HEK293 (cell line): ENCODE results near the gene TMEM63A.

Experiments
- BCL11A ChIP-seq: fragments of 450-650 bp; formaldehyde crosslinking; IDR thresholded peaks from 2 replicates; pipeline ENCODE4 v1.5.1; 2016; ENCODE audit warnings: low read depth, missing biosample characterization, missing genetic modification characterization
- HOXD13 ChIP-seq: sonication (generic); formaldehyde crosslinking; IDR thresholded peaks from 2 replicates; pipeline ENCODE4 v1.8.0; 2022; ENCODE audit warnings: missing genetic modification reagents, borderline replicate concordance
- RBAK ChIP-seq: fragments of 450-650 bp; formaldehyde crosslinking; IDR thresholded peaks from 2 replicates; pipeline ENCODE4 v1.5.1; 2016; ENCODE audit warnings: missing biosample characterization, missing genetic modification characterization
- REPIN1 ChIP-seq: fragments of 450-650 bp; formaldehyde crosslinking; IDR thresholded peaks from 2 replicates; pipeline ENCODE4 v1.5.1; 2017; ENCODE audit warnings: missing biosample characterization, missing genetic modification characterization, low read depth
- SP3 ChIP-seq: fragments of 450-650 bp; formaldehyde crosslinking; IDR thresholded peaks from 2 replicates; pipeline ENCODE4 v1.5.1; 2016; ENCODE audit warnings: missing biosample characterization, missing genetic modification characterization
- ZFP41 ChIP-seq: fragments of 450-650 bp; formaldehyde crosslinking; IDR thresholded peaks from 2 replicates; pipeline ENCODE4 v1.5.1; 2016; ENCODE audit warnings: missing biosample characterization, missing genetic modification characterization, borderline replicate concordance
- ZFP69B ChIP-seq: fragments of 450-650 bp; formaldehyde crosslinking; IDR thresholded peaks from 2 replicates; pipeline ENCODE4 v1.5.1; 2016; ENCODE audit warnings: missing biosample characterization, missing genetic modification characterization
- ZNF114 ChIP-seq: fragments of 450-650 bp; formaldehyde crosslinking; IDR thresholded peaks from 2 replicates; pipeline ENCODE4 v1.5.0; 2017; ENCODE audit warnings: missing biosample characterization, missing genetic modification characterization
- ZNF155 ChIP-seq: fragments of 450-650 bp; formaldehyde crosslinking; IDR thresholded peaks from 2 replicates; pipeline ENCODE4 v1.5.1; 2016; ENCODE audit warnings: missing biosample characterization, missing genetic modification characterization
- ZNF184 ChIP-seq: fragments of 450-650 bp; IDR thresholded peaks from 2 replicates; pipeline ENCODE4 v1.5.1; 2018; ENCODE audit warnings: missing biosample characterization, mild to moderate bottlenecking, missing genetic modification characterization
- ZNF221 ChIP-seq: fragments of 450-650 bp; formaldehyde crosslinking; IDR thresholded peaks from 2 replicates; pipeline ENCODE4 v1.5.1; 2017; ENCODE audit warnings: missing biosample characterization, missing genetic modification characterization, borderline replicate concordance
- ZNF311 ChIP-seq: fragments of 450-650 bp; formaldehyde crosslinking; IDR thresholded peaks from 2 replicates; pipeline ENCODE4 v1.5.1; 2017; ENCODE audit warnings: missing biosample characterization, missing genetic modification characterization, borderline replicate concordance
- ZNF391 ChIP-seq: fragments of 450-650 bp; formaldehyde crosslinking; IDR thresholded peaks from 2 replicates; pipeline ENCODE4 v1.5.1; 2016; ENCODE audit warnings: low read depth, missing biosample characterization, missing genetic modification characterization, borderline replicate concordance
- ZNF394 ChIP-seq: fragments of 450-650 bp; formaldehyde crosslinking; IDR thresholded peaks from 2 replicates; pipeline ENCODE4 v1.5.1; 2016; ENCODE audit warnings: missing biosample characterization, missing genetic modification characterization, mild to moderate bottlenecking, moderate library complexity, borderline replicate concordance
- ZNF404 ChIP-seq: fragments of 450-650 bp; formaldehyde crosslinking; IDR thresholded peaks from 2 replicates; pipeline ENCODE4 v1.5.1; 2017; ENCODE audit warnings: missing biosample characterization, missing genetic modification characterization
- ZNF549 ChIP-seq: fragments of 450-650 bp; IDR thresholded peaks from 2 replicates; pipeline ENCODE4 v1.5.1; 2018; ENCODE audit warnings: missing biosample characterization, missing genetic modification characterization, mild to moderate bottlenecking, inconsistent platforms, moderate library complexity
- ZNF596 ChIP-seq: fragments of 450-650 bp; IDR thresholded peaks from 2 replicates; pipeline ENCODE4 v1.5.0; 2018; ENCODE audit warnings: missing biosample characterization, mild to moderate bottlenecking, missing genetic modification characterization, moderate library complexity
- ZNF621 ChIP-seq: fragments of 450-650 bp; formaldehyde crosslinking; IDR thresholded peaks from 2 replicates; pipeline ENCODE4 v1.5.1; 2017; ENCODE audit warnings: missing biosample characterization, missing genetic modification characterization
- ZNF623 ChIP-seq: fragments of 450-650 bp; formaldehyde crosslinking; IDR thresholded peaks from 2 replicates; pipeline ENCODE4 v1.5.1; 2016; ENCODE audit warnings: missing biosample characterization, missing genetic modification characterization
- ZNF626 ChIP-seq: fragments of 450-650 bp; sonication (Bioruptor Pico); formaldehyde crosslinking; IDR thresholded peaks from 2 replicates; pipeline ENCODE4 v1.5.1; 2018; ENCODE audit warnings: missing biosample characterization, missing genetic modification characterization, inconsistent platforms
- ZNF645 ChIP-seq: fragments of 450-650 bp; formaldehyde crosslinking; IDR thresholded peaks from 2 replicates; pipeline ENCODE4; 2016; ENCODE audit warnings: missing biosample characterization, missing genetic modification characterization
- ZNF677 ChIP-seq: fragments of 450-650 bp; IDR thresholded peaks from 2 replicates; pipeline ENCODE4 v1.5.0; 2018; ENCODE audit warnings: missing biosample characterization, mild to moderate bottlenecking, missing genetic modification characterization, moderate library complexity
- ZNF830 ChIP-seq: fragments of 450-650 bp; IDR thresholded peaks from 2 replicates; pipeline ENCODE4 v1.5.0; 2018; ENCODE audit warnings: missing biosample characterization, missing genetic modification characterization, low read depth, mild to moderate bottlenecking, moderate library complexity
- ZNF837 ChIP-seq: fragments of 450-650 bp; formaldehyde crosslinking; IDR thresholded peaks from 2 replicates; pipeline ENCODE4 v1.5.1; 2016; ENCODE audit warnings: missing biosample characterization, missing genetic modification characterization
- ZSCAN16 ChIP-seq: fragments of 450-650 bp; formaldehyde crosslinking; IDR thresholded peaks from 2 replicates; pipeline ENCODE4 v1.5.1; 2016; ENCODE audit warnings: missing biosample characterization, missing genetic modification characterization
- TF ChIP-seq, protein P1 (sequence below): fragments of 450-650 bp; formaldehyde crosslinking; IDR thresholded peaks from 2 replicates; pipeline ENCODE4 v1.5.1; 2016; ENCODE audit warnings: missing biosample characterization, missing genetic modification characterization
- TF ChIP-seq, protein P2 (sequence below): fragments of 450-650 bp; formaldehyde crosslinking; IDR thresholded peaks from 2 replicates; pipeline ENCODE4 v1.5.1; 2017; ENCODE audit warnings: missing biosample characterization, missing genetic modification characterization
- TF ChIP-seq, protein P3 (sequence below): fragments of 450-650 bp; formaldehyde crosslinking; IDR thresholded peaks from 2 replicates; pipeline ENCODE4 v1.5.1; 2016; ENCODE audit warnings: missing biosample characterization, missing genetic modification characterization
- TF ChIP-seq, protein P4 (sequence below): fragments of 450-650 bp; formaldehyde crosslinking; optimal IDR thresholded peaks from 2 replicates; pipeline ENCODE3; 2016; ENCODE audit warnings: missing biosample characterization, mild to moderate bottlenecking, missing genetic modification characterization
- TF ChIP-seq, protein P5 (sequence below): fragments of 450-650 bp; formaldehyde crosslinking; IDR thresholded peaks from 2 replicates; pipeline ENCODE4 v1.5.1; 2016; ENCODE audit warnings: missing biosample characterization, missing genetic modification characterization

The TMEM63A gene

DNA sequence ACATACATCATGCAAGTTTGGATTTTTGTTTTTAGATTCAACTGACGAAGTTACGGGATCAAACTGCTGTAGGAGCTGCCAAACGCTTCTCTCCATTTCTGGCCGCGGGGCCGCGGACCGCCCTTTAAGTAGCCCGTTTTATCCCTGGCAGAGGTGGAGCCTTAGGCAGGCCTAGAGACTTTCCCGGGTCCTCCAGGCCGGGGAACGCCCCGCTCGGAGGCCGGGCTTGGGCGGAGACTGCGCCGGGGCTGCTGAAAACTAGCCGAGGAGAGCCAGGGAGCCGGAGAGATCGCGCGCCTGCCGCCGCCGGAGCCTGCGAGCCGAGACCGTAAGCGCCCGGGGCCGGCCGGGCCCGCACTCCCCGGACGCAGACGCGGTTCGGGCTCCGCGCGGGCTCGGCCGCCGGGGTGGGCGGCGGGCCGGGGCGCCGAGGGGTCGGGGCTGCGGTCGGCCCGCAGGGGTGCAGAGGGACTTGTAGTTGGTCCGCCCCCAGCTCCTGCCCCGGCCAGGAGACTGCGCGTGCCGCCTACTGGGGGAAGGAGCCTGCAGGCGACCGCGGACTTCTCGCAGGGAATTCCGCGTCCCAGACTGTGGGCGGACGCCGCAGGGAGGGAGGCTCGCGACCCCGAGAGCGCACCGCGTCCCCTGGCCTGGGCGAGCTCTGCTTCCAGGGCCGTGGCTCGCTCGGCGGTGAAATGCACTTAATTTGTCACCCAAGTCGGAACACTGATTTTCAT is 72.2 kb downstream of the TMEM63A start, which contains the start of gene EPHX1 (continued):
- TF ChIP-seq ZNF623: no peak
- TF ChIP-seq ZNF621: no peak
- TF ChIP-seq ZSCAN16 (tag by site-specific recombination): peak; percentile 82
- TF ChIP-seq ZNF184 (tag by site-specific recombination): no peak
- TF ChIP-seq ZFP69B (tag by site-specific recombination): peak; percentile 56; the same call in 1 of the 2 replicates
- TF ChIP-seq ZNF837 (tag by site-specific recombination): no peak
- TF ChIP-seq, protein P1, sequence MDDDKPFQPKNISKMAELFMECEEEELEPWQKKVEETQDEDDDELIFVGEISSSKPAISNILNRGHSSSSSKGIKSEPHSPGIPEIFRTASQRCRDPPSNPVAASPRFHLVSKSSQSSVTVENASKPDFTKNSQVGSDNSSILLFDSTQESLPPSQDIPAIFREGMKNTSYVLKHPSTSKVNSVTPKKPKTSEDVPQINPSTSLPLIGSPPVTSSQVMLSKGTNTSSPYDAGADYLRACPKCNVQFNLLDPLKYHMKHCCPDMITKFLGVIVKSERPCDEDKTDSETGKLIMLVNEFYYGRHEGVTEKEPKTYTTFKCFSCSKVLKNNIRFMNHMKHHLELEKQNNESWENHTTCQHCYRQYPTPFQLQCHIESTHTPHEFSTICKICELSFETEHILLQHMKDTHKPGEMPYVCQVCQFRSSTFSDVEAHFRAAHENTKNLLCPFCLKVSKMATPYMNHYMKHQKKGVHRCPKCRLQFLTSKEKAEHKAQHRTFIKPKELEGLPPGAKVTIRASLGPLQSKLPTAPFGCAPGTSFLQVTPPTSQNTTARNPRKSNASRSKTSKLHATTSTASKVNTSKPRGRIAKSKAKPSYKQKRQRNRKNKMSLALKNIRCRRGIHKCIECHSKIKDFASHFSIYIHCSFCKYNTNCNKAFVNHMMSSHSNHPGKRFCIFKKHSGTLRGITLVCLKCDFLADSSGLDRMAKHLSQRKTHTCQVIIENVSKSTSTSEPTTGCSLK: no peak
- TF ChIP-seq, protein P2, sequence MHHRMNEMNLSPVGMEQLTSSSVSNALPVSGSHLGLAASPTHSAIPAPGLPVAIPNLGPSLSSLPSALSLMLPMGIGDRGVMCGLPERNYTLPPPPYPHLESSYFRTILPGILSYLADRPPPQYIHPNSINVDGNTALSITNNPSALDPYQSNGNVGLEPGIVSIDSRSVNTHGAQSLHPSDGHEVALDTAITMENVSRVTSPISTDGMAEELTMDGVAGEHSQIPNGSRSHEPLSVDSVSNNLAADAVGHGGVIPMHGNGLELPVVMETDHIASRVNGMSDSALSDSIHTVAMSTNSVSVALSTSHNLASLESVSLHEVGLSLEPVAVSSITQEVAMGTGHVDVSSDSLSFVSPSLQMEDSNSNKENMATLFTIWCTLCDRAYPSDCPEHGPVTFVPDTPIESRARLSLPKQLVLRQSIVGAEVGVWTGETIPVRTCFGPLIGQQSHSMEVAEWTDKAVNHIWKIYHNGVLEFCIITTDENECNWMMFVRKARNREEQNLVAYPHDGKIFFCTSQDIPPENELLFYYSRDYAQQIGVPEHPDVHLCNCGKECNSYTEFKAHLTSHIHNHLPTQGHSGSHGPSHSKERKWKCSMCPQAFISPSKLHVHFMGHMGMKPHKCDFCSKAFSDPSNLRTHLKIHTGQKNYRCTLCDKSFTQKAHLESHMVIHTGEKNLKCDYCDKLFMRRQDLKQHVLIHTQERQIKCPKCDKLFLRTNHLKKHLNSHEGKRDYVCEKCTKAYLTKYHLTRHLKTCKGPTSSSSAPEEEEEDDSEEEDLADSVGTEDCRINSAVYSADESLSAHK (tag by site-specific recombination): no peak
- TF ChIP-seq RBAK (tag by site-specific recombination): no peak
- TF ChIP-seq BCL11A (tag by site-specific recombination): peak; percentile 49; the same call in 1 of the 2 replicates
- no peak for TF ChIP-seq ZFP41
- no peak for TF ChIP-seq ZNF404 (tag by site-specific recombination)
- no peak for TF ChIP-seq ZNF626 (tag by site-specific recombination)
- no peak for TF ChIP-seq ZNF391
- TF ChIP-seq, protein P3, sequence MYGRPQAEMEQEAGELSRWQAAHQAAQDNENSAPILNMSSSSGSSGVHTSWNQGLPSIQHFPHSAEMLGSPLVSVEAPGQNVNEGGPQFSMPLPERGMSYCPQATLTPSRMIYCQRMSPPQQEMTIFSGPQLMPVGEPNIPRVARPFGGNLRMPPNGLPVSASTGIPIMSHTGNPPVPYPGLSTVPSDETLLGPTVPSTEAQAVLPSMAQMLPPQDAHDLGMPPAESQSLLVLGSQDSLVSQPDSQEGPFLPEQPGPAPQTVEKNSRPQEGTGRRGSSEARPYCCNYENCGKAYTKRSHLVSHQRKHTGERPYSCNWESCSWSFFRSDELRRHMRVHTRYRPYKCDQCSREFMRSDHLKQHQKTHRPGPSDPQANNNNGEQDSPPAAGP (tag by site-specific recombination): no peak; the same call in 1 of the 2 replicates
- TF ChIP-seq ZNF596 (tag by site-specific recombination): peak; percentile 38; the same call in 1 of the 2 replicates
- no peak for TF ChIP-seq ZNF114
- TF ChIP-seq ZNF830 (tag by site-specific recombination): no peak
- no peak for TF ChIP-seq ZNF155
- TF ChIP-seq, protein P4, sequence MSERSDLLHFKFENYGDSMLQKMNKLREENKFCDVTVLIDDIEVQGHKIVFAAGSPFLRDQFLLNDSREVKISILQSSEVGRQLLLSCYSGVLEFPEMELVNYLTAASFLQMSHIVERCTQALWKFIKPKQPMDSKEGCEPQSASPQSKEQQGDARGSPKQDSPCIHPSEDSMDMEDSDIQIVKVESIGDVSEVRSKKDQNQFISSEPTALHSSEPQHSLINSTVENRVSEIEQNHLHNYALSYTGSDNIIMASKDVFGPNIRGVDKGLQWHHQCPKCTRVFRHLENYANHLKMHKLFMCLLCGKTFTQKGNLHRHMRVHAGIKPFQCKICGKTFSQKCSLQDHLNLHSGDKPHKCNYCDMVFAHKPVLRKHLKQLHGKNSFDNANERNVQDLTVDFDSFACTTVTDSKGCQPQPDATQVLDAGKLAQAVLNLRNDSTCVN: peak; percentile 98
- no peak for TF ChIP-seq ZNF221 (tag by site-specific recombination)
- peak; percentile 89 for TF ChIP-seq SP3 (tag by site-specific recombination)
- TF ChIP-seq ZNF549 (tag by site-specific recombination): no peak
- TF ChIP-seq HOXD13 (CRISPR knock-in tag): no peak
- TF ChIP-seq ZNF311 (tag by site-specific recombination): no peak
- 0 out of 2 replicates have a peak, but pooled peaks have one; percentile 66 for TF ChIP-seq ZNF394 (tag by site-specific recombination)
- TF ChIP-seq, protein P5, sequence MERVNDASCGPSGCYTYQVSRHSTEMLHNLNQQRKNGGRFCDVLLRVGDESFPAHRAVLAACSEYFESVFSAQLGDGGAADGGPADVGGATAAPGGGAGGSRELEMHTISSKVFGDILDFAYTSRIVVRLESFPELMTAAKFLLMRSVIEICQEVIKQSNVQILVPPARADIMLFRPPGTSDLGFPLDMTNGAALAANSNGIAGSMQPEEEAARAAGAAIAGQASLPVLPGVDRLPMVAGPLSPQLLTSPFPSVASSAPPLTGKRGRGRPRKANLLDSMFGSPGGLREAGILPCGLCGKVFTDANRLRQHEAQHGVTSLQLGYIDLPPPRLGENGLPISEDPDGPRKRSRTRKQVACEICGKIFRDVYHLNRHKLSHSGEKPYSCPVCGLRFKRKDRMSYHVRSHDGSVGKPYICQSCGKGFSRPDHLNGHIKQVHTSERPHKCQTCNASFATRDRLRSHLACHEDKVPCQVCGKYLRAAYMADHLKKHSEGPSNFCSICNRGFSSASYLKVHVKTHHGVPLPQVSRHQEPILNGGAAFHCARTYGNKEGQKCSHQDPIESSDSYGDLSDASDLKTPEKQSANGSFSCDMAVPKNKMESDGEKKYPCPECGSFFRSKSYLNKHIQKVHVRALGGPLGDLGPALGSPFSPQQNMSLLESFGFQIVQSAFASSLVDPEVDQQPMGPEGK (tag by site-specific recombination): 0 out of 2 replicates have a peak, but pooled peaks have one; percentile 68
- TF ChIP-seq ZNF645: no peak
- TF ChIP-seq REPIN1 (tag by site-specific recombination): no peak
- TF ChIP-seq ZNF677 (tag by site-specific recombination): peak; percentile 68; the same call in 1 of the 2 replicates
